ENCODE measurements around the gene ZFP36L1. TPM values are rescaled to one million over a fixed set of nuclear protein-coding genes. Genes with fewer than 3 reads are reported as not detected.

ZFP36L1 gene
- total RNA-seq, 4 donors from 2014 or later, result 170 to 564 (median 315) TPM

GRCh38 chr14:68786491-68787091 is 6.3 kb downstream of the ZFP36L1 start:
- intact Hi-C loops (cut with DNase I; ENCODE audit: low total_unique reads), result loop anchor here (5.0 to 10.0 kb wide), 2 partner anchors 242 to 539 kb away; no protein-coding TSS in a partner anchor

DNA sequence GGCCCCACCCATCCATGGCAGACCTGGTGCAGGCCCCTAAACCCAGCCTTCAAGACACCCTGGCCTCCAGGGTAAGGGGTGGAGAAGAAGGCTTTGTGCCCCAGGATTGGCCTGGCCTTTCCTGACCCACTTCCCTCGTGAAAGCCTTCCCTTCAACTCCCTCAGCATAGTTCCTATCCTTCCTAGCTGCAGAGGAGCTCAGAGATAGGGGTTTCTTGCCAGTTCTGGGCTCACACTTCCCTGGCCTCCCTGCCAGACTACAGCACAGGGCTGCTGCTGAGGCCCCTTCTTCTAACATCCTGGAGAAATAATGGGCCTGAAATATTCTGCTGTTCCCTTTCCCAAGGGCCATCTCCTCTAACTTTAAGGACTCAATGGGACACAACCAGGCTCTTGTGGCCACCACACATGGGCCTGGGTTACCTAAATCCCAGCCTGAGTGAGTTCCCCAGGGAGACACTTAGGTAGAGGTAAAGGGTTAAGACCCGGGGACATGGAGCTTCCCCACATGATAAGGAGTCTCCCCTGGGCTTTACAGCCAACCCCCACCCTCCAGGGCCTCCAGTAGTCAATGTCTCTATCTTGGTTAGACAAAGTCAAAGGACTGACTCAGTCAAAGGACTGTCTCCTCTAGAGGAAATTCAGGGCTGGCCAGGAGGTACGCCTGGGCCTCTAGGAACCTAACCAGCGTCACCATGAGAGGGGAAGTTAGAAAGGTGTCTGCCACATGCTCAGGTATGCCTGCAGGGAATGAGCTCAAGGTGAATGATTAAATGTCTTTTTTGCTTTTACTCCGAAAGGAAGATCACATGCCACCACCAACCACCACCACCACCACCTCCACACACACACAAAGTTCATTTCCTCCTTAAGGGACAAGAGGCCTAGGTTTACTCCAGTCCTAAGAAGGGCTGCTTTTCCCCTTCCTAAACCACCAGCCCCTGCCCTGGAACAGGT is 7.1 kb downstream of the ZFP36L1 start:
- peak in 1 of 2 donors; percentile 48 for DNase-seq
- no peaks in the 10 kb centered on the region for H3K36me3 ChIP-seq
- no peaks in the 10 kb centered on the region for H3K9me3 ChIP-seq
- peaks cover 10 to 16% of the 10 kb centered on the region in 2 donors for H3K4me1 ChIP-seq
- TF ChIP-seq CTCF (IDR thresholded peaks at IDR 0.05) (no peak), POLR2A (IDR thresholded peaks at IDR 0.05) (no peak)
- H3K4me3 ChIP-seq, result no peak overlapping the region
- intact Hi-C loops (cut with DNase I; ENCODE audit: low total_unique reads), result loop anchor here (5.0 to 10.0 kb wide), 2 partner anchors 241 to 539 kb away; no protein-coding TSS in a partner anchor
- no peaks in the 10 kb centered on the region for H3K27me3 ChIP-seq
- peak overlapping the region; percentile 96 to 99 for H3K27ac ChIP-seq

More at GRCh38 chr14:68786491-68787091, 6.3 kb downstream of the ZFP36L1 start:
- H3K4me1 ChIP-seq, result peaks cover 4 to 10% of the 10 kb centered on the region in 2 donors
- H3K4me3 ChIP-seq, result peak overlapping the region in 1 of 2 donors; percentile 78
- peak in 1 of 2 donors; percentile 58 for DNase-seq
- H3K9me3 ChIP-seq, result no peaks in the 10 kb centered on the region
- no peaks in the 10 kb centered on the region for H3K27me3 ChIP-seq
- TF ChIP-seq POLR2A (IDR thresholded peaks at IDR 0.05) (no peak), CTCF (IDR thresholded peaks at IDR 0.05) (no peak)
- H3K27ac ChIP-seq, result peak overlapping the region; percentile 96 to 99
- H3K36me3 ChIP-seq, result no peaks in the 10 kb centered on the region

GRCh38 chr14:68784978-68785533 is 7.8 kb downstream of the ZFP36L1 start:
- intact Hi-C loops (cut with DNase I; ENCODE audit: low total_unique reads), result loop anchor here (5.0 to 10.0 kb wide), 2 partner anchors 240 to 538 kb away; no protein-coding TSS in a partner anchor
- peak in 1 of 2 donors; percentile 45 for DNase-seq
- H3K4me1 ChIP-seq, result peaks cover 15 to 23% of the 10 kb centered on the region in 2 donors

DNA sequence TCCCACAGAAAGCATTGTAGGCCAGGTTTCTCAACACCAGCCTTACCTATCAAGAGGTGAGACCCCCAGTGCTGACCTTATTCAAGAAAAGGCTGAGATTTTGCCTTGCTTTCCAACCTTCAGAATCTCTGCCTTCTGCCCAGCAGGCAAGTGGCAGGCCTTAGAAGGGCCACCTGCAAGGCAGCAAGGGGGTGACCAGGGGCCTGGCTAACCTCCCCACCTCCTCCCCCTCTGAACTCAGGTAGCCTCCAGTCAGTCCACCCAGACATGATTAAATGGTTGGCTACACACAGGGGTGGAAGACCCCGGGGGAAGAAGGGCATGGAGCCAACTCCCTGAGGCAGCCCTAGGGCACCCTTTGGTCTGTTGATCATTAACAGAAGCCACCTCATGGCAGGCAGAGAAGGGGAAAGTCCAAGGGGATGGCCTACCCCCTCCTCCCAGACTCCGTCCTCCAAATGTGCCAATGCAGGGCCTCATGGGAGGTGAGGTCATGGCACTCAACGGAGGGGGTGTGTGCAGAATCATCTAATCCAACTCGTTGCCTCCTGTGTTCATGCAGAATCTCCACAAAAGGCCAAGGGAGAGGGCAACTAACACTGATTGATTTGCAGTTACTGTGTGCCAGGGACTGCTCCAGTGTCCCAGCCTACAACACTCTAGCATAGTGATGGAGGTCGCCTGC is 8.5 kb downstream of the ZFP36L1 start:
- peak; percentile 45 to 50 for DNase-seq
- intact Hi-C loops (cut with DNase I; ENCODE audit: low total_unique reads), result loop anchor here (10.0 kb wide), 1 partner anchor 240 kb away; no protein-coding TSS in a partner anchor
- Histone ChIP-seq H3K27ac (peak overlapping the region; percentile 96 to 99), H3K4me1 (peaks cover 19 to 26% of the 10 kb centered on the region in 2 donors), H3K4me3 (no peak overlapping the region), H3K36me3 (no peaks in the 10 kb centered on the region), H3K9me3 (no peaks in the 10 kb centered on the region), H3K27me3 (no peaks in the 10 kb centered on the region)
- TF ChIP-seq CTCF (IDR thresholded peaks at IDR 0.05), result no peak
- no peak for TF ChIP-seq POLR2A (IDR thresholded peaks at IDR 0.05)

More at GRCh38 chr14:68784978-68785533, 7.8 kb downstream of the ZFP36L1 start:
- H3K4me3 ChIP-seq, result no peak overlapping the region
- no peaks in the 10 kb centered on the region for H3K36me3 ChIP-seq
- no peaks in the 10 kb centered on the region for H3K27me3 ChIP-seq
- peak overlapping the region; percentile 96 to 99 for H3K27ac ChIP-seq
- TF ChIP-seq POLR2A (IDR thresholded peaks at IDR 0.05) (no peak), CTCF (IDR thresholded peaks at IDR 0.05) (no peak)
- H3K9me3 ChIP-seq, result no peaks in the 10 kb centered on the region
